Body of pancreas (tissue), 4 donors: ENCODE data around the gene HENMT1. TPM values are rescaled to one million over a fixed set of nuclear protein-coding genes. Genes with fewer than 3 reads are reported as not detected.

Experiments
- ATAC-seq: fragments of 150-250 bp; one replicate; pipeline ENCODE4 v1.9.1; 2016
- DNase-seq, 4 donors: peaks; one replicate each; pipeline ENCODE4 v3.0.0-alpha.2; 2019
- H3K27ac ChIP-seq, 4 donors: fragments of 200-600 bp; sonication (generic); 1 replicate in 3 of 4; 2 replicates in 1 of 4; pipeline versions ENCODE4 v1.5.1 to v1.6.1; 2016 to 2019; ENCODE audit warnings: mild to moderate bottlenecking in 1 of 4, mixed read lengths in 1 of 4, moderate library complexity in 1 of 4
- H3K27me3 ChIP-seq, 2 donors: fragments of 200-600 bp; sonication (generic); one replicate each; pipeline ENCODE4 v1.6.0; 2016; ENCODE audit warnings: mild to moderate bottlenecking in 1 of 2
- H3K36me3 ChIP-seq, 2 donors: fragments of 200-600 bp; sonication (generic); replicated peaks in 1 of 2; 2 replicates each; pipeline ENCODE4 v1.5.1; 2016; ENCODE audit warnings: low read depth in 2 of 2; ENCODE audit not compliant: insufficient read depth in 1 of 2
- H3K4me1 ChIP-seq: fragments of 200-600 bp; sonication (generic); one replicate; pipeline ENCODE4 v1.6.0; 2016
- H3K4me3 ChIP-seq, 2 donors: fragments of 200-600 bp; sonication (generic); 1 replicate in 1 of 2; 2 replicates in 1 of 2; pipeline ENCODE4 v1.5.1; 2016 to 2019
- H3K9me3 ChIP-seq, 3 donors: fragments of 200-600 bp; sonication (generic); 1 replicate in 2 of 3; 2 replicates in 1 of 3; pipeline ENCODE4 v1.5.1; 2016
- CTCF ChIP-seq, 7 experiments: fragments of 450-650 bp in 4 of 7; fragments of 200-600 bp in 3 of 7; sonication (generic) in 3 of 7; IDR thresholded peaks; one replicate each; pipeline ENCODE4 v1.5.1; 2016 to 2019; ENCODE audit warnings: antibody characterized with exemption in 7 of 7
- POLR2A ChIP-seq, 3 donors: fragments of 450-650 bp; IDR thresholded peaks; one replicate each; pipeline ENCODE4 v1.6.1; 2016; ENCODE audit warnings: antibody characterized with exemption in 3 of 3, mild to moderate bottlenecking in 2 of 3
- WGBS, 2 donors: methylation state at CpG; one replicate each; pipeline ENCODE4 v1.1.5; 2017; 5-methylcytosine and 5-hydroxymethylcytosine counted together
- intact Hi-C: fragments of 100-400 bp; cut with DNase I; formaldehyde crosslinking; loops from one replicate; pipeline ENCODE4 v1.15.1; 2023
- total RNA-seq, 2 donors: library from RNA; depleted of rRNA; stranded (reverse); fragments of >200 nt; gene quantifications; one replicate each; pipeline ENCODE4 v1.1.0, GENCODE V29; 2016

Gene HENMT1
- total RNA-seq, 2 donors from 2014 or later = 1.3 to 1.6 TPM

GRCh38 chr1:108628665-108629064, 32.2 kb downstream of the HENMT1 start:
- ATAC-seq = no peak
- no peaks in the 10 kb centered on the region for H3K9me3 ChIP-seq
- no peaks in the 10 kb centered on the region for H3K4me1 ChIP-seq
- intact Hi-C loops = no loop called here
- no peak for TF ChIP-seq CTCF (IDR thresholded peaks at IDR 0.05)
- no peak for TF ChIP-seq POLR2A (IDR thresholded peaks at IDR 0.05)
- DNase-seq = no peak
- peaks cover 0 to 2% of the 10 kb centered on the region in 2 donors for H3K36me3 ChIP-seq
- H3K4me3 ChIP-seq = no peak overlapping the region
- 92 to 98% methylated on average over 2 of the region's 2 CpGs for WGBS, 2 donors
- H3K27me3 ChIP-seq = no peaks in the 10 kb centered on the region
- H3K27ac ChIP-seq = no peak overlapping the region

GRCh38 chr1:108627951-108628350, 32.9 kb downstream of the HENMT1 start:
- intact Hi-C loops = no loop called here
- Histone ChIP-seq H3K36me3 (peaks cover 0 to 2% of the 10 kb centered on the region in 2 donors), H3K4me1 (no peaks in the 10 kb centered on the region), H3K9me3 (no peaks in the 10 kb centered on the region), H3K27ac (no peak overlapping the region), H3K27me3 (no peaks in the 10 kb centered on the region), H3K4me3 (no peak overlapping the region)
- DNase-seq = no peak
- WGBS, 2 donors = 75% methylated on average over 3 of the region's 3 CpGs
- no peak for ATAC-seq
- TF ChIP-seq CTCF (IDR thresholded peaks at IDR 0.05) (no peak), POLR2A (IDR thresholded peaks at IDR 0.05) (no peak)

- TF ChIP-seq CTCF (IDR thresholded peaks at IDR 0.05) (no peak), POLR2A (IDR thresholded peaks at IDR 0.05) (no peak)
- Histone ChIP-seq H3K4me3 (no peak overlapping the region), H3K27ac (no peak overlapping the region), H3K4me1 (no peaks in the 10 kb centered on the region), H3K9me3 (no peaks in the 10 kb centered on the region), H3K36me3 (peaks cover 0 to 2% of the 10 kb centered on the region in 2 donors), H3K27me3 (no peaks in the 10 kb centered on the region)
- no peak for ATAC-seq
- no peak for DNase-seq
- intact Hi-C loops = no loop called here
- 77 to 80% methylated on average over 1 of the region's 1 CpG for WGBS, 2 donors
Observed at GRCh38 chr1:108627256-108627655, 33.6 kb downstream of the HENMT1 start.

GRCh38 chr1:108624069-108624468, 36.8 kb downstream of the HENMT1 start:
- Histone ChIP-seq H3K27ac (no peak overlapping the region), H3K9me3 (no peaks in the 10 kb centered on the region), H3K36me3 (no peaks in the 10 kb centered on the region), H3K27me3 (no peaks in the 10 kb centered on the region), H3K4me1 (no peaks in the 10 kb centered on the region), H3K4me3 (no peak overlapping the region)
- intact Hi-C loops = no loop called here
- ATAC-seq (no peak), DNase-seq (no peak)
- WGBS, 2 donors = 76 to 95% methylated on average over 1 of the region's 1 CpG
- TF ChIP-seq CTCF (IDR thresholded peaks at IDR 0.05) = no peak
- no peak for TF ChIP-seq POLR2A (IDR thresholded peaks at IDR 0.05)

- no peak overlapping the region for H3K4me3 ChIP-seq
- WGBS, 2 donors = 85 to 86% methylated on average over 2 of the region's 2 CpGs
- TF ChIP-seq CTCF (IDR thresholded peaks at IDR 0.05) (no peak), POLR2A (IDR thresholded peaks at IDR 0.05) (no peak)
- no peak for DNase-seq
- intact Hi-C loops = no loop called here
- H3K9me3 ChIP-seq = no peaks in the 10 kb centered on the region
- no peak for ATAC-seq
- no peaks in the 10 kb centered on the region for H3K27me3 ChIP-seq
- H3K36me3 ChIP-seq = no peaks in the 10 kb centered on the region
- no peak overlapping the region for H3K27ac ChIP-seq
- H3K4me1 ChIP-seq = no peaks in the 10 kb centered on the region
Observed at GRCh38 chr1:108617724-108618056, 43.2 kb downstream of the HENMT1 start.
